Adrenal gland (tissue), 5 donors: ENCODE measurements around the gene GPC2.

Experiments
- CTCF ChIP-seq, 6 experiments: fragments of 450-650 bp in 4 of 6; fragments of 200-600 bp in 2 of 6; sonication (generic) in 1 of 6; IDR thresholded peaks; 1 replicate in 5 of 6; 2 replicates in 1 of 6; pipeline versions ENCODE4 v1.5.1 to v1.8.0; 2016 to 2021; ENCODE audit warnings: antibody characterized with exemption in 6 of 6, mild to moderate bottlenecking in 2 of 6, moderate library complexity in 1 of 6
- POLR2A ChIP-seq, 2 donors: fragments of 450-650 bp; IDR thresholded peaks; one replicate each; pipeline ENCODE4 v1.6.1; 2017; ENCODE audit warnings: antibody characterized with exemption in 2 of 2, mild to moderate bottlenecking in 2 of 2, moderate library complexity in 1 of 2
- donor health status: DM: no; HTN: no; CAD: no.

- TF ChIP-seq CTCF (IDR thresholded peaks at IDR 0.05) (no peak), POLR2A (IDR thresholded peaks at IDR 0.05) (no peak)
These were observed 20.2 kb downstream of the GPC2 start for GRCh38 chr7:100157069-100157333.
